Stimulated activated CD4-positive, alpha-beta T cell treated with anti-CD3 and anti-CD28 coated beads, Interleukin-2, amount 100 ng/mL, for 4 hours (primary cell): ENCODE results near the gene LGR5.

ENCODE experiments used
- DNase-seq: peaks from one replicate; pipeline ENCODE4 v3.0.0-alpha.2; 2020; ENCODE audit warnings: low read depth

Gene LGR5, protein sequence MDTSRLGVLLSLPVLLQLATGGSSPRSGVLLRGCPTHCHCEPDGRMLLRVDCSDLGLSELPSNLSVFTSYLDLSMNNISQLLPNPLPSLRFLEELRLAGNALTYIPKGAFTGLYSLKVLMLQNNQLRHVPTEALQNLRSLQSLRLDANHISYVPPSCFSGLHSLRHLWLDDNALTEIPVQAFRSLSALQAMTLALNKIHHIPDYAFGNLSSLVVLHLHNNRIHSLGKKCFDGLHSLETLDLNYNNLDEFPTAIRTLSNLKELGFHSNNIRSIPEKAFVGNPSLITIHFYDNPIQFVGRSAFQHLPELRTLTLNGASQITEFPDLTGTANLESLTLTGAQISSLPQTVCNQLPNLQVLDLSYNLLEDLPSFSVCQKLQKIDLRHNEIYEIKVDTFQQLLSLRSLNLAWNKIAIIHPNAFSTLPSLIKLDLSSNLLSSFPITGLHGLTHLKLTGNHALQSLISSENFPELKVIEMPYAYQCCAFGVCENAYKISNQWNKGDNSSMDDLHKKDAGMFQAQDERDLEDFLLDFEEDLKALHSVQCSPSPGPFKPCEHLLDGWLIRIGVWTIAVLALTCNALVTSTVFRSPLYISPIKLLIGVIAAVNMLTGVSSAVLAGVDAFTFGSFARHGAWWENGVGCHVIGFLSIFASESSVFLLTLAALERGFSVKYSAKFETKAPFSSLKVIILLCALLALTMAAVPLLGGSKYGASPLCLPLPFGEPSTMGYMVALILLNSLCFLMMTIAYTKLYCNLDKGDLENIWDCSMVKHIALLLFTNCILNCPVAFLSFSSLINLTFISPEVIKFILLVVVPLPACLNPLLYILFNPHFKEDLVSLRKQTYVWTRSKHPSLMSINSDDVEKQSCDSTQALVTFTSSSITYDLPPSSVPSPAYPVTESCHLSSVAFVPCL

DNA sequence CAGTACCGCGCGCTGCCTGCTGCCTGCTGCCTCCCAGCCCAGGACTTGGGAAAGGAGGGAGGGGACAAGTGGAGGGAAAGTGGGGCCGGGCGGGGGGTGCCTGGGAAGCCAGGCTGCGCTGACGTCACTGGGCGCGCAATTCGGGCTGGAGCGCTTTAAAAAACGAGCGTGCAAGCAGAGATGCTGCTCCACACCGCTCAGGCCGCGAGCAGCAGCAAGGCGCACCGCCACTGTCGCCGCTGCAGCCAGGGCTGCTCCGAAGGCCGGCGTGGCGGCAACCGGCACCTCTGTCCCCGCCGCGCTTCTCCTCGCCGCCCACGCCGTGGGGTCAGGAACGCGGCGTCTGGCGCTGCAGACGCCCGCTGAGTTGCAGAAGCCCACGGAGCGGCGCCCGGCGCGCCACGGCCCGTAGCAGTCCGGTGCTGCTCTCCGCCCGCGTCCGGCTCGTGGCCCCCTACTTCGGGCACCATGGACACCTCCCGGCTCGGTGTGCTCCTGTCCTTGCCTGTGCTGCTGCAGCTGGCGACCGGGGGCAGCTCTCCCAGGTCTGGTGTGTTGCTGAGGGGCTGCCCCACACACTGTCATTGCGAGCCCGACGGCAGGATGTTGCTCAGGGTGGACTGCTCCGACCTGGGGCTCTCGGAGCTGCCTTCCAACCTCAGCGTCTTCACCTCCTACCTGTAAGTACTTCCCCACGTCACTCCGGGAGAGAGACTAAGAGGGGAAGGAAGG is at the start of gene LGR5:
Gene LGR5 (plus strand): TSS at position 186 of the 732 bp plus-strand sequence. CDS start 283 bp downstream, at position 469.
- no peak for DNase-seq

DNA sequence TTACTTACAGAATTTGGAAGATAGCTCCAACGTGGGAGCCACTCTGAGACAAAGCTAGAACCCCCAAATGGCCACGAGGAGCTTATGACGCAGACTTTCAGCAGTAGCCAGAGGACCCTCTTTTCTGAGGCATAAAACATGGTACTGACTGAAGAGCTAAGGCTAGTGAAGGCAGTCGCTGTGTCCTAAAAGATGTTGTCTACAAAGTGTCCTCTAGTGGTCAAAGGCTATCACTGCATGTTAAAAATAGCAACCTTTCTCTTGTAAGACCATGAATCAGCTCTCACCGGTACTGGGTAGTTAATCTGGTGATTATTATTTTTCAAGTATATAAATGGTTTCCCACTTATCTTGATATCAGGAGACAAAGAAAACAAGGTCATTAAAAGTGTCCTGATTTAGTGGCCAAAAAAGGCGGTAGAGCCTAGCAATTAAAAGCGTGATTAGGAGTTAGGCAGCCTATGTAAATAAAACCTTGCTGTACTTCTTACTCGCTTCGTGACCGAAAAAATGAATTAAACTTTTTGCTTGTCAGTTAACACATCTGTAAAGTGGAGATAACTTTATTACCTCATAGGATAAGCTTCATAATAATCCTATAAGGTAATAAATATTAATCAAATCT is 47.0 kb upstream of the LGR5 start:
- no peak for DNase-seq

DNA sequence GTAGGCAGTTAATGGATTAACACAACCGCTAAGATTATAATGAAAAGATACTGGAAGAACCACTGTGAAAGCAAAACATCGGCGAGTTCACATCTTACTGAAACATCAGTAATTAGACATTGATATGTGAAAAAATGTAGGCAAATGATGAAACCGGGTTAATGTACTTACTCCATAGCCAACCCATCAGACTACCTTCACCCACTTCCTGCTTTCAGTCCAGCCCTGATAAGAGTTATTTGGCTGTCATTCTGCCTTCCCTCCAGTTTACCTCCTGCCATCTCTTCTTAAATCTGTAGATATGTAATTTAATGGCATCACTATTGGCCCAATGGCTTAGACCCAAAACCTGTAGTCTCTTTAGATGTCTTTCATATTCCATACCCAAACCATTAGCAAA is 46.0 kb upstream of the LGR5 start:
- DNase-seq = no peak

DNA sequence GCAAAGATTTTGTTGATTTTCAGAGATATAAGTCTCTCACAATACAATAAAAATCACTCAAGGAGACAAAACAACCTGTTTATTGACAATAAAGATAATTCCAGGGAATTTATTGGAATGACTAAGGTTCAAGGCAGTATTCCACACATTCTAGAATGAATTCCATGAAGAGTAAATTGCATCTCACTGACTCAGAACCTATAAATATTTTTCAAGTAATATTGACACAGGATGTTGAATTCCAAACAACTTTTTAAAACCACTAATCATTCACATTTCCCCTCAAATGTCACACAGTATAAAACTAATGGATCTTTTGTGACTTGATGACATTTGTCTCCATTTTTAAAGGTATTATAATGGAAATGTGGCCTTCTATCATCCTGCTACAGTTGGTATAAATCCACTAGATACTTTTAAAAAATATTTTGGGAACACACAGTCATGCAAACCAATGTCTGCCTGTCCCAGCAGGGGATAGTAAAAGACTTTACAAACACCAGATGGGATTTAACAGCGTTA is 42.1 kb upstream of the LGR5 start:
- no peak for DNase-seq

DNA sequence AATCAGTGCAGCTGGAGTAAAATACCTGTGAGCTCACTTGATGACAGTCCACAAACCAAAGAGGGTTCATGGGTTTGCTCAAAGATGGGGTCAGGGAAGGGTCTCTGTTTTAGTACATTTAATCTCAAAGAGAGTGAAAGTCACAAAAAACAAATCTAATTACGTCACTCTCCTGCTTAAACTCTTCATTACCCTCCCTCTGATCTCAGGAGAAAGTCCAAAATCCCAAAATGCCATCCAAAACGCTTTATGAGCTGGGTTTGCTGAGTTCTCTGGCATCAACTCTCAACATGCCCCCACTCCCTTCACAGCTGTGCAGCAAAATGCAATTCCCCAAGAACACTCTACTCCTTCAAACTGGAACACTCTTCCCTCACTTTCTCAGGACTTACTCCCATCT is 40.4 kb upstream of the LGR5 start:
- no peak for DNase-seq

DNA sequence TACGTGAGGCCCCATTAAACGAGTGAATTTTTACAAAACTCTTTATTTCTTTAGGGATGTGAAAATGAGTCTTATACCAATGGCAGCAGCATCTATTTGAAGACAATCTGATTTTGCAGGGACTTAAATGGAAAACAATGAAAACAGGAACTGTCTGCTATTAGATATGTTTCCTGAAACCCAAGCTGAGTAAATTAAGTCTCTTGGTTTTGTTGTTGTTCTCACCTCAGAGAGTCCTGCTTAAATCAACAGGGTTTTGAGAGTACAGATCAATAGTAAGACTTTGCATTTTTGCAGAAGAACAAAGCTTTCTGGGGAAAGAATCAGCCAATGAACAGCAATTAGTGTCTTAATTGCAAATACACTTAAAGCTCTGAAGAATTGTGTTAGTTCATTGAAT is 39.1 kb upstream of the LGR5 start:
- DNase-seq = no peak

DNA sequence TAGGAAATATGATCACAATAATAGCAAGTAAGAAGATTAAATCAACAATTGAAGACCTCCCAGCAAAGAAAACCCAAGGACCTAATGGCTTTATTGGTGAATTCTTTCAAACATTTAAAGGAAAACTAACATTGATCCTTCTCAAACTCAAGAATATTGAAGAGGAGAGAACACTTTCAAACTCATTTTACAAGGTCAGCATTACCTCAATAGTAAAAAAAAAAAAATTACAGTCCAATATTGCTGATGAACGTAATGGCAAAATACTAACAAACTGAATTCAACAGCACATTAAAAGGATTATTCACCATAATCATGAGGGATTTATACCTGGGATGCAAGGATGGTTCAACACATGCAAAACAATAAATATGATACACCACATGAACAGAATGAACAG is 33.7 kb upstream of the LGR5 start:
- DNase-seq = no peak

DNA sequence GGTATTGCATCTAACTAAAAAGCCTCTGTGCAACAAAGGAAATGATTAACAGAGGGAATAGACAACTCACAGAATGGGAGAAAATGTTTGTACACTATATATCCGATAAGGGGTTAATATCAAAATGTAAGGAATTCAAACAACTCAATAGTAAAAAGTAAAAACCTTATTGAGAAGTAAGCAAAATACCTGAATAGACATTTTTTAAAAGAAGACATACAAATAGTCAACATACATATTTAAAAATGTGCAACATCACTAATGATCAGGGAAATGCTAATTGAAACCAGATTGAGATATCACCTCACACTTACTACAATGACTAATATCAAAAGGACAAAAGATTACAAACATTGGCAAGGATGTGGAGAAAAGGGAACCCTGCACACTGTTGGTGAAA is 31.9 kb upstream of the LGR5 start:
- DNase-seq = no peak

DNA sequence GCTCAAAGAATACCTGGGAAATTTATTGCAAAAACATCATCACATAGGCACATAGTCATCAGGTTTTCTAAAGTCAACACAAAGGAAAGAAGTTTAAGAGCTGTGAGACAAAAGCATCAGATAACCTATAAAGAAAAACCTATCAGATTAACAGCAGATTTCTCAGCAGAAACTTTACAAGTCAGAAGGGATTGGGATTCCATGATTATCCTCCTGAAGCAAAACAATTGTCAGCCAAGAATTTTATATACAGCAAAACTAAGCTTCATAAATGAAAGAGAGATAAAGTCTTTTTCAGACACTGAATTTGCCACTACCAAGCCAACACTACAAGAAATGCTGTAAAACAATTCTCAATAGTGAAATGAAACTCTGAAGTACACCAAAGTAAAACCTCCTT is 28.8 kb upstream of the LGR5 start:
- DNase-seq = no peak

DNA sequence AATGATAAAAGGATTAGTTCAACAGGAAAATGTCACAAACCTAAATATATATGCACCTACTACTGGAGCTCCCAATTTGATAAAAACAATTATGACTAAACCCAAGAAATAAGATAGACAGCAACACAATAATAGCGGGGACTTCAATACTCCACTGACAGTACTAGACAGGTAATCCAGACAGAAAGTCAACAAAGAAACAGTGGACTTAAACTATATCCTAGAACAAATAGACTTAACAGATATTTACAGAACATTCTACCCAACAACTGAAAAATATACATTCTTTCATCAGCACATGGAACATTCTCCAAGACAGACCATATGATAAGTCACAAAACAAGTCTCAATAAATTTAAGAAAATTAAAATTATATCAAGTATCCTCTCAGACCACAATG is 28.0 kb upstream of the LGR5 start:
- DNase-seq = no peak

DNA sequence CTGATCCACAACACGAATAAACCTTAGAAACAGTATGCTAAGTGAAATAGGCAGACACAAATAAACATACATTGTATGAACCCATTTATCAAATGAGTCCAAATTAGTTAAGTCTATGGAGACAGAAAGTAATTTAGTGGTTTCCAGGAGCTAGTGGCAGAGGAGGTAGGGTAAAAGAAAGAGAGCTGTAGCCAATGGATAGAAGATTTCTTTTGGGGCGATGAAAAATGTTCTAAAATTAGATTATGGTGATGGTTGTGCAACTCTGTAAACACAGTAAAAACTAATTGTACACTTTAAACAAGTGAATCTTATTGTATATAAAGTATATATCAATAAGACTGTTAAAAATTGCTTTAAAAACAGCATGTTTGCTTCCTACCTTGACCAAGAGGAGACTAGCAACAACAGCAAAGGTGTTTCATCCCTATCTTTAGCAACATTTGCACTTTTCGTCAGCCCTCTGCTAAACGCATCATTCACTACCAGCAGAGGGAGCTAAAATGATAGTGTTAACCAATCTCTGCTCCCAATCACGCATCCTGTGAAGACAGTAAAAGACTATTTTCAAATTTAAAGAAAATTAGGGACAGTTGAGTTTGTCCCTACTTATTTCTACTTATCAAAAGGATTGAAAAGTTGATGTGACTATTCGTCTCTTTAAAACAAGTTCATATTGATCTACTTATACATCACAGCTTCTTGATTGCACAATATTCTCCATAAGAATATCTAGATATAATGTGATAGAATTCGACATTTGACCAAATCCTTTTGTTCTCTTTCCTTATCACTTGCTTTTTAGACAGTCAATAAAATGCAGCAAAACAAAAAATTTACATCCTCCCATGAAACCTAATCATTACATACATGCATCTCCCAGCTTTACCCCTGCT is 24.0 kb upstream of the LGR5 start:
- peak; percentile 8 for DNase-seq

DNA sequence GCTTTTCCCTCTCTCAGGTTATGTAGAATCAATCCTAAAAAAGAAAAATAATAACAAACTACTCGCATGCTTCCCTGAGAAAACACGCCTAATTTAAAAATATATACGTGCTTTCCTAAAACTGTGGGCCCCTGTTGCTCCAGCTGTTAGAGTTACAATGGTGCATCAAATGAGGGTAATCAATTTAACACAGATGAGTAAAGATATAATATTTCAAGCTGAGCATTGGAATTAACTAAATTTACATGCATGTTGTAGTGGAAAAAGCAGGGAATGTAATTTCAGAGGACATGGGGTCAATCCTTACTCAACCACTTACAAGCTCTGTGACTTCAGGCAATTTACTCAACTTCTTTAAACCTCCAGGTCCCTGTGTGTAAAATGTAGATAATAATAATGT is 22.4 kb upstream of the LGR5 start:
- no peak for DNase-seq

DNA sequence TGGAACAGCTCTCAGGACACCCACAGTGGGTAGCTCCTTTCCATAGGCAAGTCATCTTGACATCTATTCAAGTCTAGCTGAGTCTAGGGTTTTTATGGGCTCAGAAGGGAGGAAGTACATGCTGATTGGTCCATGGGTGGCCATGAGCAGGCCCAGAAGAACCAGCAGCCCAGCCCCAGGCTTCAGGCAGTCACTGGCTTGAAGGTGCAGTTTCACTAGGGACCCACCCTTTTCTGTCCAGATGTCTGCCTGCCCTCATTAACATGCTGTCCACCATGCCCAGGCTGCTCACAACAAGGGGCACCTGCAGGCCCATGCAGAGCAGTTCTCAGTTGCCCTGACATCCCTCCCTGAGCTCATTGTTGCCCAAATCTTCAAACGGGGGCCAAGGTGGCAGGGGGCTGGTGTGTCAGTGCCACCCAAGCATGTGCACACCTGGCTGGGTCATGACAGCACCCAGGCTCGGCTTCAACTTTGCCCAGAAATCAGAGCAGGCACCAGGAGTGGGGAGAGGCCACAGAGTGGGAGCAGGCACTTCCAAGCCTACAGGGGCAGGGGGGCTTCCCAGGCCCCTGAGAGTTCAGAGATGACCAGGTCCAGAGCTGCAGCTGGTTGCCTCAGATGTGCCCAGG is 18.7 kb upstream of the LGR5 start:
- DNase-seq = no peak

DNA sequence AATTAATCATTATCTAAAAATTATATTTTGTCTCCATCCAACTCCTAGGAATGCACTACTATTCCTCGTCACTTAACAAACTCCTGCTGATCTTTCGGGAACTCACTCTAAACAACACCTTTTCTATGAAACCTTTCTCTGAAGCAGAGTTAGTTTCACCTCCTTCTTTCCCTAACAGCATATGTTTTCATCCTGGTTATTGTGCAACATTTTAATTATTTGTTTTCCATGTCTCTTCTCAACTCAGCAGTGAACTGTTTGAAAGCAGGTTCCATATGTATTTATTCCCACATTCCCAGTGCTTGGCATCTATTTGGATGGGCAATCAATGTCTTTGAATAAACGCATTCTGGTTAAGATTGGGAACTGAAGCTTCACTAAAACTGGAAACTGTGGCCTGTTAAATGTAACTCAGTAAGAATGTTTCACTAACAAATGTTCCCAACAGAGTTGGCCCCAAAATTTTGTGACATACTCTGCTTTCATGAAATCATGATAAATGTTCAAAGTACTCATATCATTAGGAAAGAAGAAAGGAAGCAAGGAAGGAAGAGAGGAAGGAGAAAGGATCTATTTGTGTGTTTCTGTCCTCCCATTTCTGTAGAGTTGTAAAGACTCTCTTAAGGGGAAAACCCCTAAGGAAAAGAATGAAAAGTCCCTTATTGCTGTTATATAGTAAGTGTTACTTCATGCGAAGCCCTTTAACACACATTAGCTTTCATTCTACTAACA is 13.9 kb upstream of the LGR5 start:
- DNase-seq = no peak

DNA sequence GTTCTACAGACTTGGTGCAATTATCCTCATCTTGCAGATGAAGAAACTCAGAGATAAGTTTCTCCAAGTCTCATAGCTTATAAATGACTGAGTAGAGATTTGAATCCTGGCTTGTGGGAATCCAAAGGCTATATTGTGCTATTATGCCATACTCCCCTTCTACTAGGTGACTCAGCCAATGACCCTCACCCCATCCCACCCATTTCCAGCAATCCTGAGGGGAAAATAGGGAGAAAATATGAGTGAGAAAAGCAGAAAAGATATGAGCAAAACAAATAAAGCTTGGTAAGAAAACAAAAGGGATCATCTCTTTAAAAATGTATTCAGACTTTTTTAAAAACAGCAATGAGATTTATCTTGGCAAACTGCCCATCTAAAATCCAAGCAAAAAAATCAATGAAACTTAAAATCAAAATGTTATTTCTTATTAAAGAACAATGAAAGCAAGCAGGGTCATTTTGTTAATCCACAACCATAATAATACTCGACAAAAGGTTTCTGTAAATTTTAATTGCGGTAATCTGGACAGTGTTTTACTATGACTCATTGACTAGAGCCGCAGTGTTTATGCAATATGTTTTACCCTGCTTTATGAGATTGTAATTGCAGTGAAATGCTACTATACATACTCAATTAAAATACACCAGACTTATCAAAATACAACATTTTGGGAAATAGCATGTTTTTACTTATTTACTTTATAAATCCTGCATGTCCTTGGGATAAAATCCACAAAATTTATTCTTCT is 13.1 kb upstream of the LGR5 start:
- DNase-seq = no peak

DNA sequence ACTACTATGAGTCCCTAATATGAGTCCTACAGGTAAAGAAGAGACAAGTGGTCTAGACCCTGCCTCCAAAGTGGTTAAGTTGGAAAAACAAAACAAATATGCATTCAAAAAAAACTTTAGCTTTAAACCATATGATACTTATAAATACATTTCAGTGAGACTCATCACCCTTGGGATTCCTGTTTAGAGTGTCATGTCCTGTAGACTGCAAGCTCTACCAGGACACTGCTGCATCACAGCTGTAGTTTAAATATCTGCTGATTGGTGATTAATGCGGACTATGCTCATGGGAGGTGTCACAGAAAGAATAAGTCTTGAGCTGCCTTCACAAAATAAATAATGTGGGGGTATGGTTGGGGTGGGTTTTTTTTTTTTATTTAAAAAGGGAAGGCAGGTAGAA is 8.8 kb upstream of the LGR5 start:
- DNase-seq = no peak

DNA sequence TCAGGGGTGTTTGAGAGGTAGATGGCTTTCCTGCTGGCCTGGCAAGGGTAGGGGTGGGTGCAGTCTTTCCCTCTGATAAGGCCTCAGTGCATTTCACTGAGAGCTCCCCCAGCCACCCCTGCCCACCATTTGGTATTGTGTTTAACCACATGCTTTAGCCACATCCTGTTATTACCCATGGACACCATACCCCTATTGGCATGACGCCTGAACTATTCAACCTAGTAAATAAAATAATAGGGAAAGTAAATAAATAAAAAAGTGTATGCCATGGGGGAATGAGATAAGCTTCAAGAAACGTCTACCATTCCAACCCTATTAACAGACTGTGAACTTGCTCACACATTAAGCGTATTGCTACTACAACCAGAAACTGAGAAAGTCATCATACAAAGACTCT is 7.6 kb upstream of the LGR5 start:
- no peak for DNase-seq

DNA sequence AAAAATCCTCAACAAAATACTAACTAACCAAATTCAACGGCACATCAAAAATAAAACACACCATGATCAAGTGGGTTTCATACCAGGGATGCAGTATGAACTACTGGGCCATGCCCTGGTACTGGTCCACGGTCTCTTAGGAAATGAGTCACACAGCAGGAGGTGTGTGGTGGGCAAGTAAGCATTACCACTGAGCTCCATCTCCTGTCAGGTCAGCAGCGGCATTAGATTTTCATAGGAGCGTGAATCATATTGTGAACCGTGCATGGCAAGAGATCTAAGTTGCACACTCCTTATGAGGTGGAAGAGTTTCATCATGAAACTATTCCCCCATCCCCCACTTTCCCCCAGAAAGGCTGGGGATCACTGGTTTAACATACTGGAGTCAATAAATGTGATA is 6.7 kb upstream of the LGR5 start:
- no peak for DNase-seq

DNA sequence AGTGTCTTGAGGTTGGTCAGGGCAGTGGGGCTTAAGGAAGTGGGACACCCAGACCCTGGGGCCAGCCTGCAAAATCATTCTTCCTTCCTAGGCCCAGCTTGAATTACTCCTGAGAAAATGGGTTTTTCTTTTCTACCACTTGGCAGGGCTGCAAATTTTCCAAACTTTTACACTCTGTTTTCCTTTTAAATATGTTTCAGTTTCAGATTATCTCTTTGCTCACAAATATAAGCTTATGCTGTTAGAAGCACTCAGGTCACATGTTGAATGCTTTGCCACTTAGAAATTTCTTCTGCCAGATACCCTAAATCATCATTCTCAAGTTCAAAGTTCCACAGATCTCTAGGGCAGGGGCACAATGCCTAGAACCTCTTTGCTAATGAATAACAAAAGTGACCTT is 2.9 kb upstream of the LGR5 start:
- DNase-seq = no peak
